ENCODE results near the gene POGLUT3. TPM values are rescaled to one million over a fixed set of nuclear protein-coding genes. Genes with fewer than 3 reads are reported as not detected.

POGLUT3 gene
- total and polyA plus RNA-seq, 12 donors, result 7.6 to 29.9 (median 19.2) TPM

GRCh38 chr11:108497317-108498045 is 703 bp downstream of the POGLUT3 start:
- Histone ChIP-seq H3K4me1 (replicated peaks in 1 of 2) (peaks cover 8 to 9% of the 10 kb centered on the region in 2 donors), H3K27ac (peak overlapping the region; percentile 84 to 98 (median 94)), H3K9me3 (replicated peaks in 1 of 3) (no peaks in the 10 kb centered on the region), H3K27me3 (no peaks in the 10 kb centered on the region), H3K36me3 (replicated peaks in 1 of 2) (no peaks in the 10 kb centered on the region), H3K4me3 (peak overlapping the region; percentile 16 to 90 (median 48))
- 2 to 4% (median 2%) methylated on average over 19 to 30 of the region's 30 CpGs for WGBS, 4 donors
- peak; percentile 87 to 97 (median 95) for DNase-seq
- TF ChIP-seq CTCF (IDR thresholded peaks at IDR 0.05) (no peak), POLR2A (IDR thresholded peaks at IDR 0.05) (peak; percentile 10 to 93)
- intact Hi-C loops (cut with DNase I), result no loop called here

DNA sequence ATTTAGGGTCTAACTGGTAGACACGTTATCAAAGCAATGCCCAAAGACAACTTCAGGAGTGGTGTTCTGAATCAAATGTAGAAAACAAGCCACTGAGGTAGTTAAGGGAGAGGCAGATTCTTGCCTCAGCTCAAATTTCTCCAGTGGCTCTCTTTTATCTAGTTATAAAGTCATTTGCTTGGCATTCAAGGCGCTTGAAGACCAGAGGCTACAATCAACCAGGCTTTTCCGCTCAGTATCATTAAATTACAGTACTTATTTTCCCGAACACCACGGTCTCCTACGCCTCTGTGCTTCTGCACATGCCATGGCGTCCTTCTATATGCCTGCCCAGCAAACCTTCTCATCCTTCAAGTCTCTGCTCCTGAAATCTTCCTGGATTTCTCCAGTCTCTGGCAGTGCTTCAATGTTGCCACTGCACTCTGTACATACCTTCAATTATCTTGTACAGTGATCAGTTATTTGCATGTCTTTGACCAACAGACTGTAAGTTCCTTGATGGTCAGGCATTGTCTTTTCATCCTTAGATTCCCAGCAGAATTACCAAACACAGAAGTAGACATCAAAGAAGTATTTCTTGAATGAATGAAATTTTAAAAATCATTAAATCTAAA is 1.4 kb downstream of the POGLUT3 start:
- Histone ChIP-seq H3K4me1 (replicated peaks in 1 of 2) (peaks cover 8 to 9% of the 10 kb centered on the region in 2 donors), H3K27ac (peak overlapping the region; percentile 74 to 98 (median 94)), H3K9me3 (replicated peaks in 1 of 3) (no peaks in the 10 kb centered on the region), H3K36me3 (replicated peaks in 1 of 2) (no peaks in the 10 kb centered on the region), H3K4me3 (peak overlapping the region in 1 of 4 donors; percentile 90), H3K27me3 (no peaks in the 10 kb centered on the region)
- WGBS, 4 donors, result 89 to 94% (median 91%) methylated on average over 7 of the region's 7 CpGs
- DNase-seq, result no peak
- TF ChIP-seq POLR2A (IDR thresholded peaks at IDR 0.05) (no peak), CTCF (IDR thresholded peaks at IDR 0.05) (no peak)
- intact Hi-C loops (cut with DNase I), result no loop called here

- intact Hi-C loops (cut with DNase I), result no loop called here
- WGBS, 4 donors, result 98 to 100% (median 99%) methylated on average over 2 to 3 of the region's 3 CpGs
- Histone ChIP-seq H3K36me3 (replicated peaks in 1 of 2) (no peaks in the 10 kb centered on the region), H3K4me3 (no peak overlapping the region), H3K27me3 (no peaks in the 10 kb centered on the region), H3K9me3 (replicated peaks in 1 of 3) (no peaks in the 10 kb centered on the region), H3K27ac (no peak overlapping the region), H3K4me1 (replicated peaks in 1 of 2) (peaks cover 8 to 9% of the 10 kb centered on the region in 2 donors)
- TF ChIP-seq CTCF (IDR thresholded peaks at IDR 0.05) (no peak), POLR2A (IDR thresholded peaks at IDR 0.05) (no peak)
- DNase-seq, result no peak
These were observed 2.9 kb downstream of the POGLUT3 start for GRCh38 chr11:108495326-108495725.

DNA sequence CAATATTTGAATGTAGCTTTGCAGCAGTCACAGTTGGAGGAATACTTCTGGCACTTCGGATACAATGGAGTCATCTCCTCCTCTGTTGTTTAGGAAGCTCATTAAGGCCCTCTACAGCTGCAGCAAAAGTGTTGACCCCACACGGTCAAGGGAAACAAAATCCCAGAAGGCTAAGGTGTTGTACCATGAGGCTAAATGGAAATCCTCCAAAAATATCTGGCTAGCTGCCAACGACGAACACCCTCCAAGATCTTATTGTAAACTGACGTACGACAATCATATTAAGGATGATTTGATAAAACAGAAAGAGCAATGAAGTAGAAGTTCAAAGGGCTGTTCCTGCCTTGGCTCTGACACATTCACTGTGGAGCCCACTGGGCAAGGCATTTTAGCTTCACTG is 4.0 kb downstream of the POGLUT3 start:
- TF ChIP-seq CTCF (IDR thresholded peaks at IDR 0.05), result no peak
- TF ChIP-seq POLR2A (IDR thresholded peaks at IDR 0.05), result no peak
- DNase-seq, result peak in 1 of 7 donors; percentile 22
- no peak overlapping the region for H3K4me3 ChIP-seq
- peaks cover 0 to 11% of the 10 kb centered on the region in 2 donors for H3K36me3 ChIP-seq (replicated peaks in 1 of 2)
- intact Hi-C loops (cut with DNase I), result no loop called here
- H3K27me3 ChIP-seq, result no peaks in the 10 kb centered on the region
- H3K9me3 ChIP-seq (replicated peaks in 1 of 3), result no peaks in the 10 kb centered on the region
- no peak overlapping the region for H3K27ac ChIP-seq
- H3K4me1 ChIP-seq (replicated peaks in 1 of 2), result peaks cover 8 to 9% of the 10 kb centered on the region in 2 donors
- WGBS, 4 donors, result 65 to 75% (median 72%) methylated on average over 6 of the region's 6 CpGs
